Activated T-helper 2 cell treated with anti-CD3 and anti-CD28 coated beads, Interferon-gamma antibody, Interleukin-2, Interleukin-4, amounts not matched to agents 10 μg/mL and 5 μg/mL and 100 μg/mL, durations not matched to agents 14 hours and 24 hours and 36 hours (primary cell): Measurements from ENCODE around the gene PDE4D. TPM values are rescaled to one million over a fixed set of nuclear protein-coding genes. Genes with fewer than 3 reads are reported as not detected.

Source experiments
- DNase-seq: peaks from one replicate; pipeline ENCODE4 v3.0.0; 2021; ENCODE audit warnings: low spot score
- H3K27ac Mint-ChIP-seq: one replicate; pipeline ENCODE4 v1.8.0; 2021; ENCODE audit warnings: mixed read lengths
- H3K27me3 Mint-ChIP-seq: one replicate; pipeline ENCODE4 v1.8.0; 2021; ENCODE audit warnings: low read depth, mixed read lengths
- H3K36me3 Mint-ChIP-seq: one replicate; pipeline ENCODE4 v1.8.0; 2021; ENCODE audit warnings: low read depth, mixed read lengths
- H3K4me1 Mint-ChIP-seq: one replicate; pipeline ENCODE4 v1.8.0; 2021; ENCODE audit warnings: low read depth, mixed read lengths
- H3K4me3 Mint-ChIP-seq: one replicate; pipeline ENCODE4 v1.8.0; 2021; ENCODE audit warnings: low read depth, mild to moderate bottlenecking, moderate library complexity, mixed read lengths
- H3K9me3 Mint-ChIP-seq: one replicate; pipeline ENCODE4 v1.8.0; 2021; ENCODE audit warnings: mixed read lengths
- intact Hi-C: fragments of 100-400 bp; cut with micrococcal nuclease; formaldehyde crosslinking; loops from one replicate; pipeline ENCODE4 v1.15.1; 2023
- total RNA-seq: library from RNA; stranded (reverse); gene quantifications from 2 replicates; pipeline ENCODE4 v1.2.3, GENCODE V29; 2022

Gene PDE4D
- total RNA-seq, 1 donor from 2014 or later: 102 TPM

DNA sequence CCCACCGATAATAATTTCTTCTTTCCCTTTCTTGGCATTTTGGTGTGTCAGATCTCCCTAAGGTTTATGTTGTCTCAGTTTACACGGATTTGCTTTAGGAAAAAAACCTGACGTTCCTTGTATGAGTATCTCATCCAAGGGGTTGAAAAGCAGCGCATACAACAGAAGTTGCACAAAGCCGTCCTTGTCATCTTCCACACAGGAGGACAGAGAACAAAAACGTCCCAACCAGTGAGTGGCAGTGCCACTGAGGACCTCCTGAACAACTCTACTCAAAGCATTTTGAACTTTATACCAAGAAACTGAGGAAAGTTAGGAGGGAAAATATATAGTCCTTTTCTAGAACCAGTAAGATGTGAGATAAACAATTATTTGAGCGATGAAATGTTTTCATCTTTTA is 547.0 kb downstream of the PDE4D start:
- DNase-seq: no peak
- no peak overlapping the region for H3K27ac Mint-ChIP-seq
- intact Hi-C loops: no loop called here
- H3K4me3 Mint-ChIP-seq: no peak overlapping the region
- H3K4me1 Mint-ChIP-seq: peaks cover 3% of the 10 kb centered on the region
- H3K36me3 Mint-ChIP-seq: no peaks in the 10 kb centered on the region
- no peaks in the 10 kb centered on the region for H3K9me3 Mint-ChIP-seq
- peaks cover 15% of the 10 kb centered on the region for H3K27me3 Mint-ChIP-seq

DNA sequence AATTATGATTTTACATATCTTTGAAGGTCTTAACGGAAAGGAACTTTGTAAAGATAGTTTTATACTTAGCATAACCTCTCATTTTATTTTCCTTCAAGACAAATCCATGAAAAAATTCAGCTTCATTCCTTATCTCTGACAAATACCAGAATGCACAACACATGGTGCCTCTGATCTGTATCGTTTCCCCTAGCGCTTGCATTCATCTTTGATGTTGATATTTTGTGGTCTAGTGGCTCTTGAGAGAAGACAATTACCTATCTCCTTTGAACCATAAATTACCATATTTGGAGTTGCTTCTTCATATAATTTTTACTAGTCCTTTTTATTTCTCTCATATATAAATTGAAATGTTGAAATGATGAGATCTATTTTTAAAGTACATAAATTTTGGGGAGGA is 551.3 kb downstream of the PDE4D start:
- H3K36me3 Mint-ChIP-seq: no peaks in the 10 kb centered on the region
- H3K27me3 Mint-ChIP-seq: peaks cover 30% of the 10 kb centered on the region
- no peak for DNase-seq
- intact Hi-C loops: no loop called here
- no peaks in the 10 kb centered on the region for H3K9me3 Mint-ChIP-seq
- H3K27ac Mint-ChIP-seq: no peak overlapping the region
- no peak overlapping the region for H3K4me3 Mint-ChIP-seq
- peaks cover 3% of the 10 kb centered on the region for H3K4me1 Mint-ChIP-seq

DNA sequence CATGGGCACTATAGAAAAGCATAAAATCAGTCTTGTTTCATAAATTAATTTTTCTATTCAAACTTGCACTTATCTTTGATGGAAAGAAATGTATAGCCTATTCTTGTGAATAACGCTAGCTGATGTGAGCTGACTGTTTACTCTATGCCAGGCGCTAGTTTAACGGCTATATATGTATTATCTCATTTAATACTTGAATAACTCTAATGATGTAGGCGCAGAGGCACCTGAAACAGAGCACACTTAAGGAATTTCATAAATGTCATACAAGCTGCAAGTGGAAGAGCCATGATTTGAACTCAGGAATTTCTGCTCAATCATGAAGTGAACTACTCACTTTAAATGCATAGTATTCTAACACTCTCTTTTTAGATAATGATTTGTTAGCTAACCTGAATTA is 551.8 kb downstream of the PDE4D start:
- no peak for DNase-seq
- Mint-ChIP-seq H3K4me3 (no peak overlapping the region), H3K36me3 (no peaks in the 10 kb centered on the region), H3K9me3 (no peaks in the 10 kb centered on the region), H3K27me3 (peaks cover 32% of the 10 kb centered on the region), H3K27ac (no peak overlapping the region), H3K4me1 (peaks cover 3% of the 10 kb centered on the region)
- intact Hi-C loops: no loop called here

DNA sequence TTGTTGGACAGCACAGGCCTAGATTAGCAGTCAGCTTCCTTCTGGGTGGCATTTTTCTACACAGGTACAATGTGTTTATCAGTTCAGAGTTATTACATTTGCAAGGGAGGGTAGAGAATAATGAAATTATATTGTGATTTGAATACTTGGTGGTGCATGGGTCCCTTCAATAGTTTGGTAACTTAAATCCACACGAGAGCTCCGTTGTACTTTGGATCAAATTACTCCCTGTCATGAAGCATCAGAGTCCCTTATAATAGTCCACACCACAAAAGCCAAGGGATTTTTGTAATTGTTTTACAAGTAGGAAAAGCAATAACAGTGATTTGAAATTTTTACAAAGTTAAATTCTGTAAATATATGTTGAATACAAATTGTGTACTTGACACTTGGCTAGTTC is 552.4 kb downstream of the PDE4D start:
- Mint-ChIP-seq H3K27me3 (peaks cover 30% of the 10 kb centered on the region), H3K27ac (no peak overlapping the region), H3K36me3 (no peaks in the 10 kb centered on the region), H3K4me3 (no peak overlapping the region), H3K4me1 (peaks cover 3% of the 10 kb centered on the region), H3K9me3 (no peaks in the 10 kb centered on the region)
- DNase-seq: no peak
- intact Hi-C loops: no loop called here

DNA sequence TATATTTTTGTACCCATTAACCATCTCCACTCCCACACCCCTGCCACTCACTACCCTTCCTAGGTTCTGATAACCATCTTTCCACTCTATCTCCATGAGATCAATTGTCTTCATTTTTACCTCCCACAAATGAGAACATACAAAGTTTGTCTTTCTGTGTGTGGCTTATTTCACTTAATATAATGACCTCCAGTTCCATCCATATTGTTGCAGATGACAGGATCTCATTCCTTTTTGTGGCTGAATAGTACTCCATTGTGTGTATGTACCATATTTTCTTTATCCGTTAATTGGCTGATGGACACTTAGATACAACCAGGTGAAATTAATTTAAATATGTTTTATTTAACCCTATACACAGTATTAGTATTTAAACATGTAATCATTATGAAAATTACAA is 552.9 kb downstream of the PDE4D start:
- H3K9me3 Mint-ChIP-seq: no peaks in the 10 kb centered on the region
- H3K4me3 Mint-ChIP-seq: no peak overlapping the region
- peaks cover 3% of the 10 kb centered on the region for H3K4me1 Mint-ChIP-seq
- intact Hi-C loops: no loop called here
- H3K27ac Mint-ChIP-seq: no peak overlapping the region
- no peaks in the 10 kb centered on the region for H3K36me3 Mint-ChIP-seq
- DNase-seq: no peak
- peaks cover 30% of the 10 kb centered on the region for H3K27me3 Mint-ChIP-seq

DNA sequence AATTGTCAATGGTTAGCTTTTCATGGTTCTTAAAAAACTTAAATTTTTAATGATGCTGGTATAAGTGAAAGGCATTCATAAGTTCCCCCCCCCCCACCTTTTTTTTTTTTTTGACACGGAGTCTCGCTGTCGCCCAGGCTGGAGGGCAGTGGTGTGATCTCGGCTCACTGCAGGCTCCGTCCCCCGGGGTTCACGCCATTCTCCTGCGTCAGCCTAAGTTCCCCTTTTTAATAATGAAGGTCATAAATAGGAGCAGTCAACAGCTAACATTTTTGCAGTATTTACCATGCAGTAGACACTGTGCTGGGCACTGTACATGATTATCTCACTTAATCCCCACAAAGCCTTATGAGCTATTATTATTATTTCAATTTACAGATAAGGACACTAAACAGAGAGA is 556.3 kb downstream of the PDE4D start:
- Mint-ChIP-seq H3K4me1 (peaks cover 2% of the 10 kb centered on the region), H3K27ac (no peak overlapping the region), H3K4me3 (no peak overlapping the region), H3K27me3 (peaks cover 33% of the 10 kb centered on the region), H3K9me3 (no peaks in the 10 kb centered on the region), H3K36me3 (no peaks in the 10 kb centered on the region)
- no peak for DNase-seq
- intact Hi-C loops: no loop called here

DNA sequence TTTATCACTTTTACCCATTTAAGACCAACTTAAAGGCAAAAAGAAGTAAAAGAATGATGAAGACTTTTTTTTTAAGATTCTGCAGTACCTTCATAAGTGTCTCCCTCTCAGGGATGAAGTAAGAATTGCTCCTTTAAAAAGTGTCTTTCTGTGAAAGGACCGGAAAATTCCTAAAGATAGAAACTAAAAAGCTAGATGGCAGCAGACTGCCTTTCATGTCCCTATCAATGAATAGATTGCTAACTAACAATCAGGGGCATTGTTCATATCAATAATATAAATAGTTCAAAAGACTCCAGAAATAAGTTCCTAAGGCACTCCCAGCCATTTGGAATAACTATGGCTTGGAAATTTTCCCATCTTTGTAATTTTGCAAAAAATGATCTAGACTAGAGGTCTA is 558.0 kb downstream of the PDE4D start:
- no peak overlapping the region for H3K27ac Mint-ChIP-seq
- no peaks in the 10 kb centered on the region for H3K4me1 Mint-ChIP-seq
- intact Hi-C loops: no loop called here
- H3K27me3 Mint-ChIP-seq: peaks cover 31% of the 10 kb centered on the region
- H3K36me3 Mint-ChIP-seq: no peaks in the 10 kb centered on the region
- DNase-seq: no peak
- H3K4me3 Mint-ChIP-seq: no peak overlapping the region
- no peaks in the 10 kb centered on the region for H3K9me3 Mint-ChIP-seq

DNA sequence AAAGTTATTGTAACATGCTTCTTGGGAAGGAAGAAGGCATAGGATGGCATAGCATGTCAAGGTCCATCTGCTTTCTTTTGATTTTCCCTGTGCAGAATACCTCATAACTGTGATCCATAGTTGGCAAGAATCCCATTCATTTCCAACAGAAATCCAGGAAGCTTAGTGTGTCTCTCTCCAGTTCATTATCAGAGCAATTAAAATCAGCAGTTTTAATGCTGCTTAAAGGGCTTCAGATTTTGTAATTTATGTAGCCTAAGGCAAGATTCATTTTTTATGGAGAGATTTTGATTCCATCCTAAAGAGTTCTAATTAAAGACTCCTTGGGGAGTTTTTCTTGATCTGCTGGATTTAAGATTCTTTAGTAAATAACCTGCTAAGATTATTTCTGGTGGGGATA is 560.1 kb downstream of the PDE4D start:
- Mint-ChIP-seq H3K4me1 (no peaks in the 10 kb centered on the region), H3K4me3 (no peak overlapping the region), H3K36me3 (no peaks in the 10 kb centered on the region), H3K27me3 (peaks cover 26% of the 10 kb centered on the region), H3K9me3 (no peaks in the 10 kb centered on the region), H3K27ac (no peak overlapping the region)
- intact Hi-C loops: no loop called here
- no peak for DNase-seq

DNA sequence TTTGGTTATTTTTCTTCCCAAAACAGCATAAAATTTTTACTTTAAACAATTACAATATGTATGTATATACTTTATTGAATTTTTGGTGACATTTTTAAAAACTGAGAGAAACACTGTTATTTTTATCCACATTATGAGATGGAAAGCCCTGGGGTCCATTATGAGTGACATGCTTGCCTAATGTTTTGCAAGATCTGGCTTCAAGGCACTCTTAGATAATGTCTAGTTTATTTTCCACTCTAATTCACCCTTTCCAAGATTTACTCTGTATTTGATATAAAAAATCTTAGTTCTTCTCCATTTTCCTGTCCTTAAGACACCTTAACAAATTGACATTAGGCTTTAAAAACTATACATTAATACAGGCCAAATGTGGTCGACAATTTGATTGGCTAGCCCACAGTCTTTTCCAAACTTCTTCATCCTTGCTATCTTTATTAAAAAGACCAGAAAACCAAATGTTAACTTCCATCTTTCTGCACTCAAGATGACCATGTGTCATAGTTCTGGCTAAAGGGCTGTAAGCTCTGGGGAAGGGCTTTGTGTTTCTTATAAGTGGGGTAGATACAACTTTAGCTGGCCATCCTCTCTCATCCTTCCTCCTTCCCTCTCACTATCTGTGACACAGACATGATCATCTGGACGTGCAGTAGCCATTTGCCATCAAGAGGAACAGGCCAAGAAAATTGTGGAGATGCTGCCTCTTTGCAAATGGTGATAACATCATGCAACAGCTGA is 561.1 kb downstream of the PDE4D start:
- no peak overlapping the region for H3K4me3 Mint-ChIP-seq
- H3K36me3 Mint-ChIP-seq: no peaks in the 10 kb centered on the region
- no peaks in the 10 kb centered on the region for H3K9me3 Mint-ChIP-seq
- intact Hi-C loops: no loop called here
- no peaks in the 10 kb centered on the region for H3K4me1 Mint-ChIP-seq
- H3K27me3 Mint-ChIP-seq: peaks cover 21% of the 10 kb centered on the region
- H3K27ac Mint-ChIP-seq: no peak overlapping the region
- DNase-seq: no peak

DNA sequence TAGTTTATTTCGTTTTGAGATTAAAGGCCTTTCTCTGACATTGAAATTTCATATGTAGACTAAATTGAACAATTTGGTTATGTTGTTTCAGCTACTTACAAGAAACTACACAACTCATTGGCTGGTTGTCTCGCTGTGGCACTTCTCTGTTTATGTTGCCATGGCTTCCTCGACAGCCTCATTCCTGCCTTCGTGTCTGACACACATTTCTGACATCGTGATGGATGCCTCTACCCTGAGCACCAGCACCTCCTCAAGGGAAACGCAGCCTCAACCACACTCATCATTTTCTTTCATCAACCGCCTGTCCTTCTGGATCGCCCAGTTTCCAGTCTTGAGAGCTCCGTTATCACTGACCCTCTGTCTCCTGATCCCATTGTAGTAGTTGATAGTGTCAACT is 562.8 kb downstream of the PDE4D start:
- intact Hi-C loops: no loop called here
- no peaks in the 10 kb centered on the region for H3K9me3 Mint-ChIP-seq
- no peaks in the 10 kb centered on the region for H3K4me1 Mint-ChIP-seq
- no peaks in the 10 kb centered on the region for H3K36me3 Mint-ChIP-seq
- no peak overlapping the region for H3K4me3 Mint-ChIP-seq
- H3K27me3 Mint-ChIP-seq: peaks cover 15% of the 10 kb centered on the region
- no peak overlapping the region for H3K27ac Mint-ChIP-seq
- DNase-seq: no peak

DNA sequence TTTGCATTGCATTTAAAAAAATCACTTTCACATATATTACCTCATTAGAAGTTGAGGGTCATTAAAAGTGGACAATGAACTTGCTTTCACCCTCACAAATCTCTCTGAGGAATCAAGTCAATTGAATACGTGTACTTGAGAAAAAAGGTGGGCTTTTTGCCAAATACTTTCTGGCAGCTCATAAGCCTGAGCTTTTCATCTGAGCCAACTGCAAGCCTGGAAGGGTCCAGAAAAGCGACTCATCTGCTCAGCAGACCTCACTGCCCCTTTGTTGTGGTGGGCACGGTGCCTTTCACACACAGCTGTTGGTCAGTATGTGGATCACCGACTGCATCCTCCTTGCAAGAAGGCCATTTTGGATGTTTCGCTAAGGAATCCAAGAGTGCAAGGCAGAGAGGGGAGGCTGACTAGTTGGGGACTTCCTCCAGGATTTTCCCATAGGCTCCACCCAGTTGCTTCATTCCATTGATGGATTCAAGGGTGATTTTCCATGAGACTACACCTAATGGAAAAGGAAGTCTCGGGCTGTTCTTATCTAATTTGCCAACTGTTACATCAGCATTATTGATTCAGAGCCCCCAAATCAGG is 564.7 kb downstream of the PDE4D start:
- Mint-ChIP-seq H3K27ac (no peak overlapping the region), H3K4me1 (no peaks in the 10 kb centered on the region), H3K4me3 (no peak overlapping the region), H3K9me3 (no peaks in the 10 kb centered on the region), H3K36me3 (no peaks in the 10 kb centered on the region), H3K27me3 (peaks cover 13% of the 10 kb centered on the region)
- DNase-seq: no peak
- intact Hi-C loops: no loop called here

DNA sequence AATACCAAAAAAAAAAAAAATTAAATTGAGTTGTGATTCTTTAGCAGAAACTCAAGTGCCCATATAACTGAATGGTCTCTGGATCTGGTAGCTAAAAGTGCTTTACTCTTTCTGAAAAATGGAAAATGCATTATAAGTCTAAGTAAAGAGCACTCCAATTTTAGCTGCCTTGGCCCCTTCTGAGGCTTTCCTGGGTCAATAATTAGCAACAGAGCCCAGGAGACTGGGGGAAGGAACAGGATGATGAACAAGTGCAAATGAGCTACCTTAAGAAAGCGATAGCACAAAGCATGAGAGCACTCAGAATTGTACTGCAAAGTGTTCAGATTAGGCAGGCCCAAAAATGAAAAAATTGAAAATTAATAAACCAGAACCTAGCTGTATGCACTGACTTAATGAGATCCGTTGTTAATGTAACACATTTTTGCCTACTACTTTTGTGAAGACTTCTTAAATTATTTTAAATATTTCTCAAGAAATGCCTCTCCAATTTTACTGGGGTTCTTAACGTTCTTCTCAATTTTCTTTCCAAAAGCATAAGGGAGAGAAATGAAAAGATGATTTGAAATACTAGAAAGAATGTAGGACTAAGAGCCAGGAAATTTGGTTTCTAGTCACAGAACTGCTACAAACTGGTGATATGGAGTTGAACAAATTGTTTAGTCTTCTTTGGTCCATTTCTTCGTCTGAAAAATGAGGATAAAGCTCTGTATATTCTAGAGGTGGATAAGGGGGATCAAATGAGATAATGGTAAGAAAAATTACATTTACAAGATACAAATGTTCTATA is 566.1 kb downstream of the PDE4D start:
- no peaks in the 10 kb centered on the region for H3K36me3 Mint-ChIP-seq
- H3K4me1 Mint-ChIP-seq: no peaks in the 10 kb centered on the region
- no peaks in the 10 kb centered on the region for H3K9me3 Mint-ChIP-seq
- no peak for DNase-seq
- peaks cover 8% of the 10 kb centered on the region for H3K27me3 Mint-ChIP-seq
- H3K27ac Mint-ChIP-seq: no peak overlapping the region
- intact Hi-C loops: no loop called here
- no peak overlapping the region for H3K4me3 Mint-ChIP-seq

DNA sequence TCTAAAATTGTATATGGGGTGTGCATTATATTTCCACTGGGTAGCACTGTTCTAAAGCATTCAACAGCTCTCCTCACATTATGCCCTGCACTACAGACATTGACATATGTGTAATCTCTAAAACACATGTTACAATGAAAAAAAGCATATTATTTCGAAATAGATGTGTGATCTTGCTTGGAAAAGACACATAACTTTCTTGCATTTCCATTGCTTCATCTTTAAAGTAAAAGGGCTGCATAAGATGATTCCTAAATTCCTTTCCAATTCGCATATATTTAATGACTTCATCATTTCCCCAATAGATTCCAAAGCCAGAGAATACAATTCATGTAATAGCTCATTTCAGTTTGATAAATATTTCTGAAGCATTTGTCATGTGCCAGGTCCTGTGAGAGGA is 566.9 kb downstream of the PDE4D start:
- Mint-ChIP-seq H3K9me3 (no peaks in the 10 kb centered on the region), H3K36me3 (no peaks in the 10 kb centered on the region), H3K27ac (no peak overlapping the region), H3K4me1 (no peaks in the 10 kb centered on the region), H3K27me3 (peaks cover 7% of the 10 kb centered on the region), H3K4me3 (no peak overlapping the region)
- DNase-seq: no peak
- intact Hi-C loops: no loop called here
